GM23338 (cell line): ENCODE measurements around the gene UBE2G2. TPM values are rescaled to one million over a fixed set of nuclear protein-coding genes. Genes with fewer than 3 reads are reported as not detected.

Source experiments
- ATAC-seq: fragments of 200-7000 bp; cut with Tn5 transposase; 3 replicates; pipeline ENCODE4 v1.9.1; 2020
- DNase-seq: peaks from one replicate; pipeline ENCODE4 v3.0.0-alpha.2; 2015; ENCODE audit warnings: low spot score
- H2AFZ ChIP-seq: fragments of 200-600 bp; sonication (generic); 2 replicates; pipeline ENCODE4 v1.8.0; 2016; ENCODE audit warnings: antibody characterized with exemption, mild to moderate bottlenecking, moderate library complexity
- H3F3A ChIP-seq: fragments of 200-600 bp; sonication (generic); replicated peaks from 2 replicates; pipeline ENCODE4 v1.8.0; 2017; ENCODE audit warnings: antibody characterized with exemption, mixed run types, low read depth
- H3K27ac ChIP-seq: fragments of 200-600 bp; sonication (generic); 2 replicates; pipeline ENCODE4 v1.6.1; 2016; ENCODE audit warnings: low read depth
- H3K27me3 ChIP-seq: fragments of 200-600 bp; sonication (generic); 2 replicates; pipeline ENCODE4 v1.8.0; 2016; ENCODE audit warnings: mild to moderate bottlenecking, mixed run types, moderate library complexity; ENCODE audit not compliant: insufficient read depth
- H3K36me3 ChIP-seq: fragments of 200-600 bp; sonication (generic); 2 replicates; pipeline ENCODE4 v1.8.0; 2016; ENCODE audit warnings: mild to moderate bottlenecking; ENCODE audit not compliant: insufficient read depth
- H3K4me1 ChIP-seq: fragments of 200-600 bp; sonication (generic); 2 replicates; pipeline ENCODE4 v1.8.0; 2016; ENCODE audit warnings: mild to moderate bottlenecking, moderate library complexity; ENCODE audit not compliant: insufficient read depth
- H3K4me2 ChIP-seq: fragments of 200-600 bp; sonication (generic); 2 replicates; pipeline ENCODE4 v1.7.1; 2017; ENCODE audit warnings: mixed run types
- H3K4me3 ChIP-seq: fragments of 200-600 bp; sonication (generic); 2 replicates; pipeline ENCODE4 v1.6.1; 2016; ENCODE audit warnings: mixed run types
- H3K79me2 ChIP-seq: fragments of 200-600 bp; sonication (generic); replicated peaks from 2 replicates; pipeline ENCODE4 v1.8.0; 2017; ENCODE audit warnings: mild to moderate bottlenecking; ENCODE audit not compliant: insufficient read depth
- H3K9me2 ChIP-seq: fragments of 200-600 bp; sonication (generic); 2 replicates; pipeline ENCODE4 v1.8.0; 2017; ENCODE audit not compliant: insufficient read depth
- H4K20me1 ChIP-seq: fragments of 200-600 bp; sonication (generic); replicated peaks from 2 replicates; pipeline ENCODE4 v1.8.0; 2017; ENCODE audit warnings: mild to moderate bottlenecking; ENCODE audit not compliant: insufficient read depth
- H3K27ac Mint-ChIP-seq: 2 replicates; pipeline ENCODE4 v1.8.0; 2020; ENCODE audit warnings: inconsistent platforms, mild to moderate bottlenecking, moderate library complexity, mixed read lengths
- H3K27me3 Mint-ChIP-seq: 3 replicates; pipeline ENCODE4 v1.8.0; 2022; ENCODE audit warnings: low read depth, mild to moderate bottlenecking, moderate library complexity, mixed read lengths, inconsistent platforms; ENCODE audit not compliant: insufficient read depth, poor library complexity
- H3K36me3 Mint-ChIP-seq: 3 replicates; pipeline ENCODE4 v1.8.0; 2021; ENCODE audit warnings: low read depth, mild to moderate bottlenecking, inconsistent platforms, moderate library complexity, mixed read lengths
- H3K4me1 Mint-ChIP-seq: 3 replicates; pipeline ENCODE4 v1.8.0; 2020; ENCODE audit warnings: mild to moderate bottlenecking, inconsistent platforms, mixed read lengths
- H3K4me3 Mint-ChIP-seq: 3 replicates; pipeline ENCODE4 v1.8.0; 2021; ENCODE audit warnings: moderate library complexity, mild to moderate bottlenecking, inconsistent platforms, mixed read lengths
- H3K9me3 Mint-ChIP-seq: 3 replicates; pipeline ENCODE4 v1.8.0; 2020; ENCODE audit warnings: moderate library complexity, mild to moderate bottlenecking, inconsistent platforms, mixed read lengths
- CREB1 ChIP-seq: fragments of 250-450 bp; sonication (Bioruptor Pico); IDR thresholded peaks from 2 replicates; pipeline ENCODE4 v1.5.0; 2020; ENCODE audit warnings: low read depth, mild to moderate bottlenecking, moderate library complexity
- JUNB ChIP-seq: IDR thresholded peaks from one replicate; pipeline ENCODE4 v1.6.1; 2016; ENCODE audit warnings: antibody characterized with exemption; ENCODE audit not compliant: unreplicated experiment
- POLR2AphosphoS5 ChIP-seq: IDR thresholded peaks from 2 replicates; pipeline ENCODE4 v1.6.1; 2016; ENCODE audit warnings: antibody characterized with exemption, low read depth
- REST ChIP-seq: IDR thresholded peaks from one replicate; pipeline ENCODE4 v1.6.1; 2018; ENCODE audit warnings: antibody characterized with exemption; ENCODE audit not compliant: unreplicated experiment
- STAT1 ChIP-seq: IDR thresholded peaks from one replicate; pipeline ENCODE4 v1.6.1; 2016; ENCODE audit warnings: antibody characterized with exemption; ENCODE audit not compliant: unreplicated experiment
- ZNF114 ChIP-seq: fragments of 250-450 bp; sonication (Bioruptor Pico); IDR thresholded peaks from 2 replicates; pipeline ENCODE4 v1.5.0; 2020; ENCODE audit warnings: mild to moderate bottlenecking, moderate library complexity
- ZNF462 ChIP-seq: fragments of 250-450 bp; sonication (Bioruptor Pico); IDR thresholded peaks from 2 replicates; pipeline ENCODE4 v1.5.0; 2020; ENCODE audit warnings: mild to moderate bottlenecking, moderate library complexity
- polyA plus RNA-seq: library from polyadenylated mRNA; unstranded; fragments of >200 nt; fragmentation: Nextera tagmentation; extraction: Ambion mirVana; gene quantifications from 2 replicates; pipeline ENCODE4 v1.2.1, GENCODE V29; 2016
- total RNA-seq: library from RNA; depleted of rRNA; stranded (reverse); fragments of >200 nt; shearing (Covaris generic); gene quantifications from 2 replicates; pipeline ENCODE4 v1.2.3, GENCODE V29; 2014
- TF ChIP-seq, protein P1 (sequence below): IDR thresholded peaks from 2 replicates; pipeline ENCODE4 v1.6.1; 2016; ENCODE audit warnings: antibody characterized with exemption
- TF ChIP-seq, protein P2 (sequence below), 2 experiments: fragments of 200-600 bp in 1 of 2; sonication (generic) in 1 of 2; conservative IDR thresholded peaks; 2 replicates each; pipeline versions ENCODE4 v1.5.1 to v1.6.1; 2016 to 2017; ENCODE audit warnings: antibody characterized with exemption in 2 of 2, low read depth in 2 of 2, mild to moderate bottlenecking in 2 of 2, moderate library complexity in 1 of 2

The UBE2G2 gene
- total and polyA plus RNA-seq, 2 experiments from 2014 or later: 66.4 to 100 TPM

DNA sequence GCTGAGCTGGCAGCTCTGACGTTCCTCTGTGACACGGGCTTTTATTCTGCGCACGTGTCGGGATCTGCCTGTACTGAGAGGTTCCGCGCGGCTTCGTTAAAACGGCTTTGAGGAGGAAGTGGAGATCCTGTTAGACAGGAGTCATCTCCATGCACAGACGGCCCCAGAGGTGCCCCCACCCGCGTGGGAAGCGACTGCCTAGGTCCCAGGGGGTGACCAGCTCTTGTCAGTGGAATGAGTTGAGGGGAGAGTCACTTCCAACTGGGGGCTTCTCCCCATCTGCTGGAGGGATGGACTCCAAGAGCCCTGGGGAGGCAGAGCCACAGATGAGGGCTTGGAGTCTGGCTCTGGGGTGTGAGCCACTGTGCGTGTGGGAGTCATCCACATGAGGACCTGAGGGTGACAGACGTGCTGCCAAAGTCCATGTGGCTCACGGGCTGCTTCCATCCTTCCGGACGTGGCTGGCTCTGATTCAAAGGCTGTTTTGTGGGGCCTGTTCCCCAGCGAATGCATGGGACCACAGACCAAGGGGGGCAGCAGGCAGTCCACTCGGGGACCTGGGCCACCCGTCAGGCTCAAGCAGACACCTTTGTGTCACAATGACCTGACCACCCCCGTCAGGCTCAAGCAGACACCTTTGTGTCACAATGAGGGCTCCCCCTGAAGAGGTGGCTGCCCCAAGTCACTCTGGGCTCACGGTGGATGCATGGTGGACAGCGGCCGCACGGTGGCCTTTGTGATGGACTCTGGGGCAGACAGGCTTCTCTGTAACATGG is 45.1 kb upstream of the UBE2G2 start (continued):
- no peak for TF ChIP-seq REST
- TF ChIP-seq CREB1 (CRISPR knock-in tag): no peak
- no peak for TF ChIP-seq STAT1
- TF ChIP-seq ZNF114 (CRISPR knock-in tag): no peak

- Histone ChIP-seq H3K4me3 (peak overlapping the region; percentile 36), H3F3A (peaks cover 3% of the 10 kb centered on the region; the same call in 1 of the 2 replicates), H4K20me1 (no peaks in the 10 kb centered on the region; the same call in 1 of the 2 replicates), H3K4me1 (peaks cover 11% of the 10 kb centered on the region), H3K9me2 (no peaks in the 10 kb centered on the region), H2AFZ (no peak overlapping the region), H3K79me2 (no peaks in the 10 kb centered on the region), H3K4me2 (peak overlapping the region; percentile 65), H3K36me3 (0 out of 2 replicates have a peak, but pooled peaks cover 17% of the 10 kb centered on the region), H3K27me3 (no peaks in the 10 kb centered on the region), H3K27ac (0 out of 2 replicates have a peak overlapping the region, but pooled peaks have one; percentile 17)
- peaks cover 13% of the 10 kb centered on the region for H3K4me1 Mint-ChIP-seq
- no peaks in the 10 kb centered on the region; the same call in 2 of the 3 replicates for H3K9me3 Mint-ChIP-seq
- H3K36me3 Mint-ChIP-seq: peaks cover 24% of the 10 kb centered on the region
- peak overlapping the region; percentile 40; the same call in 1 of the 2 replicates for H3K27ac Mint-ChIP-seq
- peaks cover 14% of the 10 kb centered on the region for H3K27me3 Mint-ChIP-seq
- TF ChIP-seq, protein P1, sequence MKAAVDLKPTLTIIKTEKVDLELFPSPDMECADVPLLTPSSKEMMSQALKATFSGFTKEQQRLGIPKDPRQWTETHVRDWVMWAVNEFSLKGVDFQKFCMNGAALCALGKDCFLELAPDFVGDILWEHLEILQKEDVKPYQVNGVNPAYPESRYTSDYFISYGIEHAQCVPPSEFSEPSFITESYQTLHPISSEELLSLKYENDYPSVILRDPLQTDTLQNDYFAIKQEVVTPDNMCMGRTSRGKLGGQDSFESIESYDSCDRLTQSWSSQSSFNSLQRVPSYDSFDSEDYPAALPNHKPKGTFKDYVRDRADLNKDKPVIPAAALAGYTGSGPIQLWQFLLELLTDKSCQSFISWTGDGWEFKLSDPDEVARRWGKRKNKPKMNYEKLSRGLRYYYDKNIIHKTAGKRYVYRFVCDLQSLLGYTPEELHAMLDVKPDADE: no peak
- TF ChIP-seq CREB1 (CRISPR knock-in tag) (no peak), ZNF462 (no peak), POLR2AphosphoS5 (no peak), JUNB (no peak)
- TF ChIP-seq, protein P2, sequence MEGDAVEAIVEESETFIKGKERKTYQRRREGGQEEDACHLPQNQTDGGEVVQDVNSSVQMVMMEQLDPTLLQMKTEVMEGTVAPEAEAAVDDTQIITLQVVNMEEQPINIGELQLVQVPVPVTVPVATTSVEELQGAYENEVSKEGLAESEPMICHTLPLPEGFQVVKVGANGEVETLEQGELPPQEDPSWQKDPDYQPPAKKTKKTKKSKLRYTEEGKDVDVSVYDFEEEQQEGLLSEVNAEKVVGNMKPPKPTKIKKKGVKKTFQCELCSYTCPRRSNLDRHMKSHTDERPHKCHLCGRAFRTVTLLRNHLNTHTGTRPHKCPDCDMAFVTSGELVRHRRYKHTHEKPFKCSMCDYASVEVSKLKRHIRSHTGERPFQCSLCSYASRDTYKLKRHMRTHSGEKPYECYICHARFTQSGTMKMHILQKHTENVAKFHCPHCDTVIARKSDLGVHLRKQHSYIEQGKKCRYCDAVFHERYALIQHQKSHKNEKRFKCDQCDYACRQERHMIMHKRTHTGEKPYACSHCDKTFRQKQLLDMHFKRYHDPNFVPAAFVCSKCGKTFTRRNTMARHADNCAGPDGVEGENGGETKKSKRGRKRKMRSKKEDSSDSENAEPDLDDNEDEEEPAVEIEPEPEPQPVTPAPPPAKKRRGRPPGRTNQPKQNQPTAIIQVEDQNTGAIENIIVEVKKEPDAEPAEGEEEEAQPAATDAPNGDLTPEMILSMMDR (conservative IDR thresholded peaks at IDR 0.05; ENCODE audit: low read depth in 2 of 2): no peak
- peak overlapping the region; percentile 63 for H3K4me3 Mint-ChIP-seq
- DNase-seq: no peak
- ATAC-seq: no peak
These were observed 44.5 kb upstream of the UBE2G2 start for GRCh38 chr21:44846224-44846484.
